Activated CD8-positive, alpha-beta T cell treated with anti-CD3 and anti-CD28 coated beads for 36 hours (primary cell): ENCODE results near the gene TRIM63. TPM values are rescaled to one million over a fixed set of nuclear protein-coding genes. Genes with fewer than 3 reads are reported as not detected.

Experiments
- ATAC-seq: fragments of 200-7000 bp; cut with Tn5 transposase; one replicate; pipeline ENCODE4 v1.10.0; 2021; ENCODE audit warnings: mild to moderate bottlenecking, moderate library complexity
- CTCF ChIA-PET: fragments of 350-600 bp; sonication (Branson Sonifier 250); formaldehyde crosslinking; loops from one replicate; lab custom pipeline; 2021; ENCODE audit warnings: antibody characterized with exemption; lab: Charles Lee
- POLR2A ChIA-PET: fragments of 350-600 bp; sonication (Branson Sonifier 250); formaldehyde crosslinking; loops from one replicate; lab custom pipeline; 2021; ENCODE audit warnings: antibody characterized with exemption; lab: Charles Lee
- DNase-seq: peaks from one replicate; pipeline ENCODE4 v3.0.0-alpha.2; 2020
- H3K27ac Mint-ChIP-seq: one replicate; pipeline ENCODE4 v1.8.0; 2021; ENCODE audit warnings: mild to moderate bottlenecking, mixed read lengths
- H3K27me3 Mint-ChIP-seq: one replicate; pipeline ENCODE4 v1.8.0; 2021; ENCODE audit warnings: mixed read lengths
- H3K36me3 Mint-ChIP-seq: one replicate; pipeline ENCODE4 v1.8.0; 2021; ENCODE audit warnings: low read depth, mixed read lengths
- H3K4me1 Mint-ChIP-seq: one replicate; pipeline ENCODE4 v1.8.0; 2021; ENCODE audit warnings: low read depth, mixed read lengths
- H3K4me3 Mint-ChIP-seq: one replicate; pipeline ENCODE4 v1.8.0; 2021; ENCODE audit warnings: mild to moderate bottlenecking, moderate library complexity, mixed read lengths
- H3K9me3 Mint-ChIP-seq: one replicate; pipeline ENCODE4 v1.8.0; 2021; ENCODE audit warnings: mixed read lengths
- CTCF ChIP-seq: fragments of 200-600 bp; IDR thresholded peaks from one replicate; pipeline ENCODE4 v1.8.0; 2022; ENCODE audit warnings: antibody characterized with exemption, mild to moderate bottlenecking
- intact Hi-C: fragments of 100-400 bp; cut with micrococcal nuclease; formaldehyde crosslinking; loops from one replicate; pipeline ENCODE4 v1.10.0; 2022
- total RNA-seq, 2 experiments: library from RNA; stranded (reverse); gene quantifications; one replicate each; pipeline ENCODE4 v1.2.3, GENCODE V29; 2021

TRIM63 gene
- total RNA-seq, 2 experiments from 2014 or later: 0.18 TPM; not detected in 1

GRCh38 chr1:26055041-26055440 is 12.4 kb downstream of the TRIM63 start:
- H3K9me3 Mint-ChIP-seq: no peaks in the 10 kb centered on the region
- H3K4me3 Mint-ChIP-seq: no peak overlapping the region
- peaks cover 36% of the 10 kb centered on the region for H3K27me3 Mint-ChIP-seq
- no peak for TF ChIP-seq CTCF
- ChIA-PET POLR2A (interaction anchor here (0.9 to 1.0 kb wide), 2 partner anchors 14 to 20 kb away, joined by 3 read pairs; no protein-coding TSS in a partner anchor), CTCF (interaction anchor here (1.3 to 3.6 kb wide), 3 partner anchors 10 to 362 kb away, joined by 4 to 12 read pairs (median 4); partner anchors contain the start of gene SLC30A2)
- DNase-seq: no peak
- no peaks in the 10 kb centered on the region for H3K36me3 Mint-ChIP-seq
- H3K27ac Mint-ChIP-seq: no peak overlapping the region
- ATAC-seq: no peak
- H3K4me1 Mint-ChIP-seq: peaks cover 2% of the 10 kb centered on the region
- intact Hi-C loops: no loop called here

GRCh38 chr1:26053718-26054560 is 13.5 kb downstream of the TRIM63 start:
- Mint-ChIP-seq H3K36me3 (no peaks in the 10 kb centered on the region), H3K27ac (no peak overlapping the region), H3K9me3 (no peaks in the 10 kb centered on the region), H3K27me3 (peaks cover 35% of the 10 kb centered on the region), H3K4me1 (peaks cover 2% of the 10 kb centered on the region), H3K4me3 (no peak overlapping the region)
- intact Hi-C loops: no loop called here
- ChIA-PET CTCF (interaction anchor here (1.3 to 3.6 kb wide), 3 partner anchors 8 to 363 kb away, joined by 4 to 12 read pairs (median 4); partner anchors contain the start of gene SLC30A2), POLR2A (interaction anchor here (0.6 to 0.8 kb wide), 2 partner anchors 29 to 67 kb away, joined by 3 read pairs; no protein-coding TSS in a partner anchor)
- DNase-seq (no peak), ATAC-seq (no peak)
- no peak for TF ChIP-seq CTCF

- Mint-ChIP-seq H3K9me3 (no peaks in the 10 kb centered on the region), H3K4me1 (peaks cover under 1% of the 10 kb centered on the region), H3K27me3 (peaks cover 54% of the 10 kb centered on the region), H3K36me3 (no peaks in the 10 kb centered on the region), H3K27ac (no peak overlapping the region), H3K4me3 (no peak overlapping the region)
- no peak for DNase-seq
- no peak for TF ChIP-seq CTCF
- ChIA-PET CTCF (no interaction called here), POLR2A (no interaction called here)
- intact Hi-C loops: no loop called here
- no peak for ATAC-seq
These were observed 17.2 kb downstream of the TRIM63 start for GRCh38 chr1:26050248-26050640.

- Mint-ChIP-seq H3K9me3 (no peaks in the 10 kb centered on the region), H3K27me3 (peaks cover 56% of the 10 kb centered on the region), H3K27ac (no peak overlapping the region), H3K4me1 (peaks cover 2% of the 10 kb centered on the region), H3K36me3 (no peaks in the 10 kb centered on the region), H3K4me3 (no peak overlapping the region)
- DNase-seq (no peak), ATAC-seq (no peak)
- ChIA-PET CTCF (interaction anchor here (0.9 kb wide), 1 partner anchor 14 kb away, joined by 3 read pairs; no protein-coding TSS in a partner anchor), POLR2A (no interaction called here)
- TF ChIP-seq CTCF: no peak
- intact Hi-C loops: no loop called here
These were observed 17.7 kb downstream of the TRIM63 start for GRCh38 chr1:26049531-26050247.
